ENCODE data around the gene AIPL1.

The AIPL1 gene

GRCh38 chr17:6413065-6413464 lies 21.9 kb downstream of the AIPL1 start:
- DNase-seq, result no peak

GRCh38 chr17:6408735-6409134 lies 26.2 kb downstream of the AIPL1 start:
- no peak for DNase-seq

- no peak for DNase-seq
Measured at GRCh38 chr17:6408276-6408675, 26.6 kb downstream of the AIPL1 start.

GRCh38 chr17:6402258-6402657 lies 32.7 kb downstream of the AIPL1 start:
- no peak for DNase-seq

- DNase-seq, result no peak
Measured at GRCh38 chr17:6398955-6399354, 36.0 kb downstream of the AIPL1 start.

- DNase-seq, result no peak
Measured at GRCh38 chr17:6394055-6394606, 40.8 kb downstream of the AIPL1 start.

GRCh38 chr17:6393351-6393952 lies 41.5 kb downstream of the AIPL1 start:
- no peak for DNase-seq

- no peak for DNase-seq
Measured at GRCh38 chr17:6392609-6393350, 42.1 kb downstream of the AIPL1 start.

- no peak for DNase-seq
Measured at GRCh38 chr17:6388416-6388815, 46.5 kb downstream of the AIPL1 start.

GRCh38 chr17:6387858-6388257 lies 47.1 kb downstream of the AIPL1 start:
- no peak for DNase-seq

- no peak for DNase-seq
Measured at GRCh38 chr17:6387442-6387841, 47.5 kb downstream of the AIPL1 start.

- no peak for DNase-seq
Measured at GRCh38 chr17:6386041-6386630, 48.8 kb downstream of the AIPL1 start.

GRCh38 chr17:6384481-6384880 lies 50.4 kb downstream of the AIPL1 start:
- no peak for DNase-seq

GRCh38 chr17:6381526-6382465 lies 53.1 kb downstream of the AIPL1 start:
- no peak for DNase-seq

- no peak for DNase-seq
Measured at GRCh38 chr17:6380915-6381438, 53.9 kb downstream of the AIPL1 start.

- DNase-seq, result no peak
Measured at GRCh38 chr17:6377906-6378305, 57.0 kb downstream of the AIPL1 start.

- DNase-seq, result no peak
Measured at GRCh38 chr17:6376931-6377361, 58.0 kb downstream of the AIPL1 start.

- DNase-seq, result peak; percentile 53 to 59
Measured at GRCh38 chr17:6374761-6375312, 60.1 kb downstream of the AIPL1 start.

GRCh38 chr17:6374271-6374691 lies 60.6 kb downstream of the AIPL1 start:
- DNase-seq, result no peak
